ENCODE results near the gene GPR160. TPM values are rescaled to one million over a fixed set of nuclear protein-coding genes. Genes with fewer than 3 reads are reported as not detected.

The GPR160 gene
- total and polyA plus RNA-seq, 9 of the 15 experiments (the other 6 are each of a cell fraction or from before 2014, with no cell fraction given) = 1.3 to 10.5 (median 8.3) TPM

DNA sequence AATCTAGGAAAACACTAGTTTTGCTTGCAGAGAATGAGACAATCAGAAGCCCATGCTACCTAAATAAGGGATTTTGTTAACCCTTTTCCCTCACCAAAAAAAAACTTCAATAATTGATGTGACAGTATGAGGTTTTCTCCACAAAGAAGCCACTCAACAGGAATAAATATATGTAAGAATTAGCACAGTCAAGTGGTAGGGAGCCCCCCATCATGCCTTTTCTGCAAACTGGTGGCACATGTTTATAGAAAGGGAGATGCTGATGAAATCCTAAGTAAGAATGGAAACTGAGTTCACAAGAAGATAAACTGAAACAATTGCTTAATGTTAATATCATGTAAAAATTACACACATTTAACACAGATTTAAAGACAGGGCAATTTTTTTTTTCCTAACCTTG lies 92.7 kb downstream of the GPR160 start (continued):
- TF ChIP-seq TRIM28 (IDR thresholded peaks at IDR 0.05) (no peak), POLR2H (tag; IDR thresholded peaks at IDR 0.05; ENCODE audit: low read depth) (peak; percentile 39; the same call in 1 of the 2 replicates), ZNF589 (CRISPR knock-in tag; IDR thresholded peaks at IDR 0.05; ENCODE audit: low read depth) (peak; percentile 41; the same call in 1 of the 2 replicates), HMGN3 (IDR thresholded peaks at IDR 0.05; ENCODE audit: borderline replicate concordance, extremely low read depth, insufficient read length, low read depth, low read length) (no peak), MAFF (IDR thresholded peaks at IDR 0.05; ENCODE audit: low read length) (no peak), TRIM24 (IDR thresholded peaks at IDR 0.05) (peak in 1 of 2 experiments; percentile 52; a peak in 1 of 4 replicates), ZNF253 (CRISPR knock-in tag; conservative IDR thresholded peaks at IDR 0.05) (no peak), NR2C1 (IDR thresholded peaks at IDR 0.05) (no peak), NR2C1 (tag; IDR thresholded peaks at IDR 0.05) (0 out of 2 replicates have a peak, but pooled peaks have one; percentile 7), ZNF695 (CRISPR knock-in tag; IDR thresholded peaks at IDR 0.05) (no peak), HNRNPK (IDR thresholded peaks at IDR 0.05; ENCODE audit: low read depth, low read length, poor library complexity, severe bottlenecking) (no peak), GATA2 (CRISPR knock-in tag; IDR thresholded peaks at IDR 0.05) (no peak), CBFA2T2 (conservative IDR thresholded peaks at IDR 0.05) (no peak), EP400 (IDR thresholded peaks at IDR 0.05) (peak; percentile 55), CSDE1 (IDR thresholded peaks at IDR 0.05) (no peak), PTRF (tag; IDR thresholded peaks at IDR 0.05) (0 out of 2 replicates have a peak, but pooled peaks have one; percentile 48), NCOA2 (IDR thresholded peaks at IDR 0.05; ENCODE audit: partially characterized antibody in 2 of 2) (no peak), SUPT5H (IDR thresholded peaks at IDR 0.05) (no peak), MCM5 (IDR thresholded peaks at IDR 0.05; ENCODE audit: low read depth) (no peak)
- TF ChIP-seq, protein P1, sequence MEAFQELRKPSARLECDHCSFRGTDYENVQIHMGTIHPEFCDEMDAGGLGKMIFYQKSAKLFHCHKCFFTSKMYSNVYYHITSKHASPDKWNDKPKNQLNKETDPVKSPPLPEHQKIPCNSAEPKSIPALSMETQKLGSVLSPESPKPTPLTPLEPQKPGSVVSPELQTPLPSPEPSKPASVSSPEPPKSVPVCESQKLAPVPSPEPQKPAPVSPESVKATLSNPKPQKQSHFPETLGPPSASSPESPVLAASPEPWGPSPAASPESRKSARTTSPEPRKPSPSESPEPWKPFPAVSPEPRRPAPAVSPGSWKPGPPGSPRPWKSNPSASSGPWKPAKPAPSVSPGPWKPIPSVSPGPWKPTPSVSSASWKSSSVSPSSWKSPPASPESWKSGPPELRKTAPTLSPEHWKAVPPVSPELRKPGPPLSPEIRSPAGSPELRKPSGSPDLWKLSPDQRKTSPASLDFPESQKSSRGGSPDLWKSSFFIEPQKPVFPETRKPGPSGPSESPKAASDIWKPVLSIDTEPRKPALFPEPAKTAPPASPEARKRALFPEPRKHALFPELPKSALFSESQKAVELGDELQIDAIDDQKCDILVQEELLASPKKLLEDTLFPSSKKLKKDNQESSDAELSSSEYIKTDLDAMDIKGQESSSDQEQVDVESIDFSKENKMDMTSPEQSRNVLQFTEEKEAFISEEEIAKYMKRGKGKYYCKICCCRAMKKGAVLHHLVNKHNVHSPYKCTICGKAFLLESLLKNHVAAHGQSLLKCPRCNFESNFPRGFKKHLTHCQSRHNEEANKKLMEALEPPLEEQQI (IDR thresholded peaks at IDR 0.05) = no peak
- TF ChIP-seq, protein P2, sequence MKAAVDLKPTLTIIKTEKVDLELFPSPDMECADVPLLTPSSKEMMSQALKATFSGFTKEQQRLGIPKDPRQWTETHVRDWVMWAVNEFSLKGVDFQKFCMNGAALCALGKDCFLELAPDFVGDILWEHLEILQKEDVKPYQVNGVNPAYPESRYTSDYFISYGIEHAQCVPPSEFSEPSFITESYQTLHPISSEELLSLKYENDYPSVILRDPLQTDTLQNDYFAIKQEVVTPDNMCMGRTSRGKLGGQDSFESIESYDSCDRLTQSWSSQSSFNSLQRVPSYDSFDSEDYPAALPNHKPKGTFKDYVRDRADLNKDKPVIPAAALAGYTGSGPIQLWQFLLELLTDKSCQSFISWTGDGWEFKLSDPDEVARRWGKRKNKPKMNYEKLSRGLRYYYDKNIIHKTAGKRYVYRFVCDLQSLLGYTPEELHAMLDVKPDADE (conservative IDR thresholded peaks at IDR 0.05; ENCODE audit: control insufficient read depth, low read depth, low read length) = no peak
- TF ChIP-seq, protein P3, sequence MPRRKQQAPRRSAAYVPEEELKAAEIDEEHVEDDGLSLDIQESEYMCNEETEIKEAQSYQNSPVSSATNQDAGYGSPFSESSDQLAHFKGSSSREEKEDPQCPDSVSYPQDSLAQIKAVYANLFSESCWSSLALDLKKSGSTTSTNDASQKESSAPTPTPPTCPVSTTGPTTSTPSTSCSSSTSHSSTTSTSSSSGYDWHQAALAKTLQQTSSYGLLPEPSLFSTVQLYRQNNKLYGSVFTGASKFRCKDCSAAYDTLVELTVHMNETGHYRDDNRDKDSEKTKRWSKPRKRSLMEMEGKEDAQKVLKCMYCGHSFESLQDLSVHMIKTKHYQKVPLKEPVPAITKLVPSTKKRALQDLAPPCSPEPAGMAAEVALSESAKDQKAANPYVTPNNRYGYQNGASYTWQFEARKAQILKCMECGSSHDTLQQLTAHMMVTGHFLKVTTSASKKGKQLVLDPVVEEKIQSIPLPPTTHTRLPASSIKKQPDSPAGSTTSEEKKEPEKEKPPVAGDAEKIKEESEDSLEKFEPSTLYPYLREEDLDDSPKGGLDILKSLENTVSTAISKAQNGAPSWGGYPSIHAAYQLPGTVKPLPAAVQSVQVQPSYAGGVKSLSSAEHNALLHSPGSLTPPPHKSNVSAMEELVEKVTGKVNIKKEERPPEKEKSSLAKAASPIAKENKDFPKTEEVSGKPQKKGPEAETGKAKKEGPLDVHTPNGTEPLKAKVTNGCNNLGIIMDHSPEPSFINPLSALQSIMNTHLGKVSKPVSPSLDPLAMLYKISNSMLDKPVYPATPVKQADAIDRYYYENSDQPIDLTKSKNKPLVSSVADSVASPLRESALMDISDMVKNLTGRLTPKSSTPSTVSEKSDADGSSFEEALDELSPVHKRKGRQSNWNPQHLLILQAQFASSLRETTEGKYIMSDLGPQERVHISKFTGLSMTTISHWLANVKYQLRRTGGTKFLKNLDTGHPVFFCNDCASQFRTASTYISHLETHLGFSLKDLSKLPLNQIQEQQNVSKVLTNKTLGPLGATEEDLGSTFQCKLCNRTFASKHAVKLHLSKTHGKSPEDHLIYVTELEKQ (CRISPR knock-in tag; IDR thresholded peaks at IDR 0.05) = no peak

Data from K562 (cell line).